Measurements from ENCODE around the gene CFAP74.
"Not testable (repeated sequence)": the region's sequence is repeated elsewhere in the genome, so short reads cannot be mapped to it uniquely, and the experiment has no call there.

CFAP74 gene

GRCh38 chr1:1940123-1940425 is 63.5 kb downstream of the CFAP74 start:
- no peak for DNase-seq (ENCODE audit: low read depth)
- no peak for TF ChIP-seq CTCF (conservative IDR thresholded peaks at IDR 0.05; ENCODE audit: low read depth, low read length)
- no peak overlapping the region for H3K4me3 ChIP-seq (ENCODE audit: low read length)

DNA sequence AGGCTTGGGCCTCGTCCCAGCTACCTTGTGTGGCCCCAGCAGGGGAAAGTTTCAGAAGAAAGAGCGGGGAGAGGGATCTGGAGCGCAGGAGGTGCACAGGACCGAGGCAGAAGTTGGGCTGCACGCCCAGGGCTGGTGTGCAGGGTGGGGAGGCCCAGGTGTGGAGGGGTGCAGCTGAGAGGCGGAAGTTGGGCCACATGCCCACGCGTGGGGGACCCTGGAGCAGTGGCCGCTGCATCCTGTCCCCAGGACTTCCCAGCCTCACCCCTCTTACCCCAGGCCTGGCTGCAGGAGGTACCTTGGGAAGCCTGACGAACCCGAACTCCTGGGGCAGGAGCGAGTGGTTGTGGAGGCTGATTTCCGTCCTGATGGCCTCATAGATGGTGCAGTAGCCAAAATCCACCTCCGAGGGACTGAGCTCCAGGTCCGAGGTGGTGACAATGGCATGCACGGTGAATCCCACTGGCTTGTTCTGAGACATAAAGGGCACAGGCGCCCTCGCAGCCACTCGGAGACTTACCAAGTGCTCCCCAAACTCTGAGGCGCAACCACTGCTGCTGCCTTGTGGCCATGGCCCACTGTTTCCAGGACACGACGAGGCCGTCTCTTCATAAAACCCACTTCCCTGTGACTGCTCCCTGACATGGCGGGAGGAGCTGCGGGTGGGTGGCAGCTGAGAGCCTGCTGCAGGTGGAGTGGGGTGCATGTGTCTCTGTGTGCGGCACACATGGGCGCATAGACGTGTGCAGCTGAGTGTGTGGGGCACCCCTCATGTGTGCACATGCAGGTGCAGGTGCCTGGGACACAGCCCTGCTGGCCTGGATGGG is 64.1 kb downstream of the CFAP74 start:
- DNase-seq (ENCODE audit: low read depth) = no peak
- no peak overlapping the region for H3K4me3 ChIP-seq (ENCODE audit: low read length)
- TF ChIP-seq CTCF (conservative IDR thresholded peaks at IDR 0.05; ENCODE audit: low read depth, low read length) = no peak

DNA sequence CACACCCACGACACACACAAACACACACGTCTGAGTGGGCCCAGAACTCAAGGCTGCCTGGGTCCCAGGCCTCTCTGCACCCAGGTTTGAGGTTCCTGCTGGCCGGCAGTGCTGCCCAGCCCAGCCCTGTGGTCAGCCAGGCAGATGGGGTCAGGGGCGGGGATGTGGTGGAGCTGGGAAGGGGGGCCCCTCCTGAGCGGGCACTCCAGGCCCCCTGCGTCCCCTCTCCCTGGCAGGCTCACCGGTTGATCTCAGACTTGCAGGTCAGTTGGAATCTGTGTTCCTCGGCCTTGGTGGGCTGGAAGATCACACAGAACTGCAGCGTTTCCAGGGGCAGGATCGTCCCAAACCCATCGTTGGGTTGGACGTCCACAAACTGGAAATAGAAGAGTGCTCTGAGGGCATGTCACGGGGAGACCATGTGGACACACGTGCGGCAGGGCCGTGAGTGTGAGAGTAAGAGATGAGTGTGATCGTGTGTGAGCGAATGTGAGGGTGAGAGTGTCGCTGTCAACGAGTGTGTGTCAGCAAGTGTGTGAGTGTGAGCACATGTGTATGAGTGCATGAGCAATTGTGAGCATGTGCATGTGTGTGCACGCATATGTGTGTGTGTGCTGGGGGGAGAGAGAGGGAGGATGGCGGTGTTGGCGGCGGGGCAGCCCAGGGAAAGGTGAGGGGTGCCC is 64.8 kb downstream of the CFAP74 start:
- no peak for TF ChIP-seq CTCF (conservative IDR thresholded peaks at IDR 0.05; ENCODE audit: low read depth, low read length)
- no peak for DNase-seq (ENCODE audit: low read depth)
- no peak overlapping the region for H3K4me3 ChIP-seq (ENCODE audit: low read length)

DNA sequence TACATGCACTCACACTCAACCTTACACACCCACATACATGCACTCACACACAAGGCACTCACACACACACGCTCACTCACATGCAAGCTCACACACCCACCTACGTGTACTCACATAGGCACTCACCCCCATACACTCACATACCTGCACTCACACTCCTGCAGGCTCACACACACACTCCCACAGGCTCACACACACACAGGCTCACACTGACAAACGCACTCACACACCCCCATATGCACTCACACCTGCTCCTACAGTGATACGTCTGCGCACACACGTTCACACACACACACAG is 65.4 kb downstream of the CFAP74 start:
- H3K4me3 ChIP-seq (ENCODE audit: low read length) = no peak overlapping the region

GRCh38 chr1:1937549-1938275 is 65.9 kb downstream of the CFAP74 start:
- no peak for TF ChIP-seq CTCF (conservative IDR thresholded peaks at IDR 0.05; ENCODE audit: low read depth, low read length)
- H3K4me3 ChIP-seq (ENCODE audit: low read length) = no peak overlapping the region
- DNase-seq (ENCODE audit: low read depth) = no peak

More for the DNA sequence above, 65.4 kb downstream of the CFAP74 start:
- TF ChIP-seq CTCF (conservative IDR thresholded peaks at IDR 0.05; ENCODE audit: low read depth, low read length) = no peak
- DNase-seq (ENCODE audit: low read depth) = no peak

DNA sequence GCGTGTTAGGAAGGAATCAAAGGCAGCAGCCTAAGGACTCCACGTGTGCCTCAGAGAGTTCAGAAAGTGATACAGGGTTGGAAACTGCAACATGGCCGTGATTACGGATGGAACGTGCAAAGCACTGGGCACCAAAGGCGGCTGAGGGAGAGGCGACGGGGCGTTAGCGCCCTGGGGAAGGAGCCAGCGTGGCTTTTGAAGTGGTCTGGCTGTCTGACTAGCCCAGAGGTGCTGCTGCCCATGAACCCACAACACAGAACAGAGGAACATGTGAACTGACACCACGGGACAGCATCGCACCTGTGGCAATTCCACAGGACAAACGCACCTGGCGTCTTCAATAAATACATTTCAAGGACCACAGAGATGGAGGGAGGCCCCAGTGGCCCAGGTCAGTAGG is 66.5 kb downstream of the CFAP74 start:
- H3K4me3 ChIP-seq (ENCODE audit: low read length) = no peak overlapping the region
- no peak for TF ChIP-seq CTCF (conservative IDR thresholded peaks at IDR 0.05; ENCODE audit: low read depth, low read length)
- no peak for DNase-seq (ENCODE audit: low read depth)

DNA sequence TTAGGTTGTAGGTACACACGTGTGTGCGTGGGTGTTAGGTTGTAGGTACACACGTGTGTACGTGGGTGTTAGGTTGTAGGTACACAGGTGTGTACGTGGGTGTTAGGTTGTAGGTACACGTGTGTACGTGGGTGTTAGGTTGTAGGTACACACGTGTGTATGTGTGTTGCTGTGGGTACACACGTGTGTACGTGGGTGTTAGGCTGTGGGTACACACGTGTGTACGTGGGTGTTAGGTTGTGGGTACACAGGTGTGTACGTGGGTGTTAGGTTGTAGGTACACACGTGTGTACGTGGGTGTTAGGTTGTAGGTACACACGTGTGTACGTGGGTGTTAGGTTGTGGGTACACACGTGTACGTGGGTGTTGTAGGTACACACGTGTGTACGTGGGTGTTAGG is 68.7 kb downstream of the CFAP74 start:
- not testable (repeated sequence) for H3K4me3 ChIP-seq (ENCODE audit: low read length); DNase-seq (ENCODE audit: low read depth)

All from retinal pigment epithelial cell (primary cell).